Erythroblast (primary cell): ENCODE data around the gene ARMC6.

Source experiments
- GATA1 ChIP-seq: IDR thresholded peaks from 2 replicates; pipeline ENCODE4 v1.6.1; 2011; ENCODE audit warnings: low read depth, mild to moderate bottlenecking, control low read depth, low read length, moderate library complexity
- POLR2A ChIP-seq: IDR thresholded peaks from 2 replicates; pipeline ENCODE4 v1.6.1; 2011; ENCODE audit warnings: mild to moderate bottlenecking, low read length

GRCh38 chr19:19026299-19026971 lies 7.0 kb upstream of the ARMC6 start:
- TF ChIP-seq POLR2A (no peak), GATA1 (no peak)
